Measurements from ENCODE around the gene ATP8A2. TPM values are rescaled to one million over a fixed set of nuclear protein-coding genes. Genes with fewer than 3 reads are reported as not detected.

Gene ATP8A2
- total RNA-seq, 3 donors from 2014 or later: under 0.01 to 1.0 (median under 0.01) TPM

DNA sequence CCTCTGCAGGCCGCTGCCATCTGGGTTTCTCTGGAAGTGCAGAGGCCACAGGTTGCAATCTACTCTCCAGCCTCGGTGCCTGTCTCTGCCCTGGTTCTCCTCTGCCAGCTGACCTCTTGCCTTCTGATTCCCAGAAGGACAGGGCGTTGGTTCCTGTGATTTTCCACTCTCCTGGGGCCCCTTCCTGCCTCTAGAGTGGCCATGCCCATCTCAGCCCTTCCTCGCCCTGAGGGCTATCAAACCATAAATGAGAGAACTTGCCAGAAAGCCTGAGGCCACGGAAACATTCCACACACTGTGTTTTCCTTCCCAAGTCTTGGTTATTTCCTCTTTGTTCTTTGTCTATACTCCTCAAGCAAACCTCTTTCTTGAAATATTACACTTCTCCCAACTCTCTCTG, 533.8 kb downstream of the ATP8A2 start:
- no peak for DNase-seq (ENCODE audit: low spot score in 2 of 2)
- H3K27ac ChIP-seq: no peak overlapping the region
- TF ChIP-seq POLR2A (IDR thresholded peaks at IDR 0.05) (no peak), POLR2AphosphoS5 (IDR thresholded peaks at IDR 0.05) (no peak)
- TF ChIP-seq, protein P1, sequence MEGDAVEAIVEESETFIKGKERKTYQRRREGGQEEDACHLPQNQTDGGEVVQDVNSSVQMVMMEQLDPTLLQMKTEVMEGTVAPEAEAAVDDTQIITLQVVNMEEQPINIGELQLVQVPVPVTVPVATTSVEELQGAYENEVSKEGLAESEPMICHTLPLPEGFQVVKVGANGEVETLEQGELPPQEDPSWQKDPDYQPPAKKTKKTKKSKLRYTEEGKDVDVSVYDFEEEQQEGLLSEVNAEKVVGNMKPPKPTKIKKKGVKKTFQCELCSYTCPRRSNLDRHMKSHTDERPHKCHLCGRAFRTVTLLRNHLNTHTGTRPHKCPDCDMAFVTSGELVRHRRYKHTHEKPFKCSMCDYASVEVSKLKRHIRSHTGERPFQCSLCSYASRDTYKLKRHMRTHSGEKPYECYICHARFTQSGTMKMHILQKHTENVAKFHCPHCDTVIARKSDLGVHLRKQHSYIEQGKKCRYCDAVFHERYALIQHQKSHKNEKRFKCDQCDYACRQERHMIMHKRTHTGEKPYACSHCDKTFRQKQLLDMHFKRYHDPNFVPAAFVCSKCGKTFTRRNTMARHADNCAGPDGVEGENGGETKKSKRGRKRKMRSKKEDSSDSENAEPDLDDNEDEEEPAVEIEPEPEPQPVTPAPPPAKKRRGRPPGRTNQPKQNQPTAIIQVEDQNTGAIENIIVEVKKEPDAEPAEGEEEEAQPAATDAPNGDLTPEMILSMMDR (IDR thresholded peaks at IDR 0.05): no peak

DNA sequence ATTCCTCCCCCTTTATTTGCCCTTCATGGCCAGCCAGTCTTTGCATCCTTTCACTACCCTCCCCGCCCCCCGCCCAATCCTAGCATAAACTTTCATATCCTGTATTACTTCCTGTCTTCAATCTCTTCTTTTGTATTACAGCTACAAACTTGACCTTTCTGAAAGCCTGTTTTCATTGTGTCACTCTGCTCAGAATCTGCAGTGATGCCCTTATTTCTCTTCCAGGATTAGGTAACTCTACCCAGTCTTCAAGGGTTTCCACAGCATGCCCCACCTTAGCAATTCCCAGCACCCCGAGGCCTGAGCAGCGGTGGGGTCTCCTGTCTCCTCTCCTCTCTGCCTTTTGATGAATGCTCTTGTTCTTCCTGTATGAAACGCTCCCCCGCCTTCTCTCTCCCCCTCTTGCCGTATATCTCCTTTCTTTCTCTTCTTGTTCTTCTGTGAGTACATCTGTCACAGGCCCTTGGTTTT, 534.5 kb downstream of the ATP8A2 start:
- H3K9me3 ChIP-seq: no peaks in the 10 kb centered on the region
- intact Hi-C loops (cut with DNase I; ENCODE audit: low total_unique reads): no loop called here
- no peak overlapping the region for H3K27ac ChIP-seq
- H3K4me1 ChIP-seq: no peaks in the 10 kb centered on the region
- TF ChIP-seq, protein P1 (IDR thresholded peaks at IDR 0.05): no peak
- TF ChIP-seq POLR2A (IDR thresholded peaks at IDR 0.05) (no peak), POLR2AphosphoS5 (IDR thresholded peaks at IDR 0.05) (no peak)
- H3K36me3 ChIP-seq: no peaks in the 10 kb centered on the region
- no peak overlapping the region for H3K4me3 ChIP-seq
- no peaks in the 10 kb centered on the region for H3K27me3 ChIP-seq
- no peak for DNase-seq (ENCODE audit: low spot score in 2 of 2)

More for the DNA sequence above, 533.8 kb downstream of the ATP8A2 start:
- Histone ChIP-seq H3K4me3 (no peak overlapping the region), H3K27me3 (no peaks in the 10 kb centered on the region), H3K4me1 (no peaks in the 10 kb centered on the region), H3K36me3 (no peaks in the 10 kb centered on the region), H3K9me3 (no peaks in the 10 kb centered on the region)
- intact Hi-C loops (cut with DNase I; ENCODE audit: low total_unique reads): no loop called here

DNA sequence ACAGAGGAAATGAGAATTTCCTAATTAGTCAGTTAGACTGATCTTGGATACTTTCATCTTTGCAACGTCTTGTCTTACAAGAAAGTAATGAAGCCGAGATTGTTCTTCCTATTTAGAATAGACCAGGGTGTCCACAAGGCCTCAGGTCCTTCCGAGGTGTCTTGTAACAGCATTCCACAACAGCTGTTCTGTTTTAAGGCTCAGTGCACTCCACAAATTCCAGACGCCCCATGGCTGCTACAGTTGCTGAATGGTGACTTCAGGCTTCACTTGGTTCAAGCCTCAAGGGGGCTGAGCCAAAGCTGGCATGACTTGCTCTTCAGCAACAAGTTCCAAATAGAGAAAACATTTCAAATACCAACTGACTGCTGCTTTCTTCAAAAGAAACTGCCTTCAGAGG, 536.6 kb downstream of the ATP8A2 start:
- H3K9me3 ChIP-seq: no peaks in the 10 kb centered on the region
- no peaks in the 10 kb centered on the region for H3K36me3 ChIP-seq
- H3K4me3 ChIP-seq: no peak overlapping the region
- no peaks in the 10 kb centered on the region for H3K27me3 ChIP-seq
- no peaks in the 10 kb centered on the region for H3K4me1 ChIP-seq
- intact Hi-C loops (cut with DNase I; ENCODE audit: low total_unique reads): no loop called here
- no peak for DNase-seq (ENCODE audit: low spot score in 2 of 2)
- TF ChIP-seq POLR2AphosphoS5 (IDR thresholded peaks at IDR 0.05) (no peak), POLR2A (IDR thresholded peaks at IDR 0.05) (no peak)
- TF ChIP-seq, protein P1 (IDR thresholded peaks at IDR 0.05): no peak
- H3K27ac ChIP-seq: no peak overlapping the region

DNA sequence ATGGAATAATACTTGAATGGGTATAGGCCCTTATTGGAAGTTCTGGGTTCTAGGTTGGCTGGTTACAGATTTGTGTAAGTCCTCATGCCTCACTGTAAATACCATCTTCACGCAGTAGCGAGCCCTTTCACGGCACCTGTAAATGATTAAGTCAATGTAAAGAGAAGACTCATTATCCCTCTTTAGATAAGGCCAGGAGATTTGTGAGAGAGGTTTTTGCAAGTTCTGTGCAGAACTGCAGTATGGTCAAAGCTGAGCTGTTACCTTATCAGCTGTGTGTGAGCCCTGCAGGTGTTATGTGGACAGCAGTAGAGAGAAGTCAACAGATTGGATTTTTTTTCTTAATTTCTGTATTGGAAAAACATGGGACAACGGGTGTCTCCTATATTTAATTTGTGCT, 538.5 kb downstream of the ATP8A2 start:
- no peaks in the 10 kb centered on the region for H3K9me3 ChIP-seq
- H3K27ac ChIP-seq: no peak overlapping the region
- H3K4me1 ChIP-seq: no peaks in the 10 kb centered on the region
- no peak for DNase-seq (ENCODE audit: low spot score in 2 of 2)
- no peak for TF ChIP-seq POLR2AphosphoS5 (IDR thresholded peaks at IDR 0.05)
- intact Hi-C loops (cut with DNase I; ENCODE audit: low total_unique reads): no loop called here
- no peak overlapping the region for H3K4me3 ChIP-seq
- H3K27me3 ChIP-seq: no peaks in the 10 kb centered on the region
- no peaks in the 10 kb centered on the region for H3K36me3 ChIP-seq

DNA sequence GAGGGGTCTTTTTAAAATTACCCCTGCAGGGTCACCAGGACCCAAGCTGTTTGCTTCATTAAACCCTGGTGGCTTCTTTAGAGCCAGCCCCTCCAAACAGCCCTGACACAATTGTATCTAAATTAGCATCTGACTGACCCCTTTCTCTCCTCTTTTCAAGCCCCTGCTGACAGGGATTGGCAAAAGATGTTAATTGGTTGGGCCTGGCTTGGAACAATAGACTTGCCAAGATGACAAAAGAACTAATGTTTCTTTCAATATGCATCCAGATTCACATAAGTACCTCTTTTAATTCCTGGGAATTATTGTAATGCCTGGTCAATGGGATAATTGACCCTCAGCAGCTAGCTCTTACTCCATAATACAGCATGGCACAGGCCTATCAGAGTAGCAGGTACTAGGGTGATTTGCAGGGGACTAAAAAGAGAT, 539.2 kb downstream of the ATP8A2 start:
- TF ChIP-seq POLR2A (IDR thresholded peaks at IDR 0.05) (no peak), POLR2AphosphoS5 (IDR thresholded peaks at IDR 0.05) (no peak)
- TF ChIP-seq, protein P1 (IDR thresholded peaks at IDR 0.05): no peak

DNA sequence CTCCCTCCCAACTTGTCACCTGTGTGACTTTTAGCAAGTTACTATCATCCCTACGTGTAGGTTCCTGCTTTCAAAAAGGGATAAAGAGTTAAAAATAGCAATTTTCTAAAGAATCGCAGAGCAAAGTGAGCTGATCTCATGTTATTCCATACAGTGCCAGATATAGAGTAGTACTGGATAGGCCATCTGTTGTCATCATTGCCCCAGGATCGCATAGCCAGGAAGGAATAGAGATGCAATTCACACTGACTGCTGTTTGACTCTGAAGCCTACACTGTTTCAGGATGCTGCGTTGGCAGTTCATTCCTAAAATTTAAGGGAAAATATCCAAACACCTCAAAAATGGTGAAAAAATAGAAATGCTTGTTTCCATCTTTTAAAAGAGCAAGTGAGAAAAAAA, 541.2 kb downstream of the ATP8A2 start:
- no peak for DNase-seq (ENCODE audit: low spot score in 2 of 2)
- Histone ChIP-seq H3K4me3 (no peak overlapping the region), H3K27me3 (no peaks in the 10 kb centered on the region), H3K36me3 (no peaks in the 10 kb centered on the region), H3K9me3 (no peaks in the 10 kb centered on the region), H3K4me1 (no peaks in the 10 kb centered on the region), H3K27ac (no peak overlapping the region)
- intact Hi-C loops (cut with DNase I; ENCODE audit: low total_unique reads): no loop called here
- TF ChIP-seq POLR2AphosphoS5 (IDR thresholded peaks at IDR 0.05) (no peak), POLR2A (IDR thresholded peaks at IDR 0.05) (no peak)
- TF ChIP-seq, protein P1 (IDR thresholded peaks at IDR 0.05): no peak

More for the DNA sequence above, 539.2 kb downstream of the ATP8A2 start:
- H3K27me3 ChIP-seq: no peaks in the 10 kb centered on the region
- H3K27ac ChIP-seq: no peak overlapping the region
- H3K4me1 ChIP-seq: no peaks in the 10 kb centered on the region
- no peak for DNase-seq (ENCODE audit: low spot score in 2 of 2)
- no peaks in the 10 kb centered on the region for H3K9me3 ChIP-seq
- intact Hi-C loops (cut with DNase I; ENCODE audit: low total_unique reads): no loop called here
- no peaks in the 10 kb centered on the region for H3K36me3 ChIP-seq
- no peak overlapping the region for H3K4me3 ChIP-seq
